GM18498 (cell line): ENCODE data around the gene IGLL1.
"Not testable (repeated sequence)": the region's sequence is repeated elsewhere in the genome, so short reads cannot be mapped to it uniquely, and the experiment has no call there.

Source experiments
- ATAC-seq: cut with Tn5 transposase; IDR thresholded peaks from one replicate; pipeline ENCODE4 v1.9.1; 2021; ENCODE audit warnings: mild to moderate bottlenecking, moderate library complexity; ENCODE audit not compliant: unreplicated experiment

The IGLL1 gene

DNA sequence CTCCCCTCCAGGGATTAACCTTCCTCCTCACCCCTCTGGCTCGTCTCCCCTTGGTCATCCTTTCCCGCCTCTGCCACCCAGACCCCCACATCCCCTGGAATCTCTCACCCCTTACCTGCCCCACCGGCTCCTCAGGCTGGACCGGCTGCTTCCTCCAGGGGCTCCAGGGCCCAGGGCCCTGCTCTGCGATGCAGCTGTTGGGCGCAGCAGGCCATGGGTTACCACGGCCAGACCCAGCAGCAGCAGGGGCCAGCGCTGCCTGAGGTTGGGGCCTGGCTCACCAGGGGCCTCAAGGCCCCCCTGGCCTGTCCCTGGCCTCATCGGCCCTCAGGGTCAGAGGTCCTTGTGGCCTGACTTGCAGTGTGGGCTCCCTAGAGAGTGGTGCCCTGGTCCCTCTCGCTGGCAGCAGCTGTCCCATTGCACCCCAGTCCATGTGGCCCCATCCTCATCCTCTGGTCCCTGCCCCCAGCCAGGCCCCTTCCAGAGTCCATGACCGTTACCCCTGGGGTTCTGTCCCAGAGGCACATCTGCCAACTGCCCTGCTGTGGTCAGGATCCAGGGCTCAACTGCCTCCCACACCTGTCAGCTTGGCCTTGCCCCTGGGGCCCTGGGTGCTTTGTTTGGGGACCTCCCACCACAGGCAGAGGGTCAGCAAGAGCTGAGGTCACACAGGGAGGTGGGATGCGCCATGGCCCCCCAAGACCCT lies at the start of gene IGLL1:
Gene IGLL1 (minus strand): TSS at position 421 of the 706 bp plus-strand sequence. CDS start 100 bp downstream, at position 321.
- ATAC-seq, result no peak

DNA sequence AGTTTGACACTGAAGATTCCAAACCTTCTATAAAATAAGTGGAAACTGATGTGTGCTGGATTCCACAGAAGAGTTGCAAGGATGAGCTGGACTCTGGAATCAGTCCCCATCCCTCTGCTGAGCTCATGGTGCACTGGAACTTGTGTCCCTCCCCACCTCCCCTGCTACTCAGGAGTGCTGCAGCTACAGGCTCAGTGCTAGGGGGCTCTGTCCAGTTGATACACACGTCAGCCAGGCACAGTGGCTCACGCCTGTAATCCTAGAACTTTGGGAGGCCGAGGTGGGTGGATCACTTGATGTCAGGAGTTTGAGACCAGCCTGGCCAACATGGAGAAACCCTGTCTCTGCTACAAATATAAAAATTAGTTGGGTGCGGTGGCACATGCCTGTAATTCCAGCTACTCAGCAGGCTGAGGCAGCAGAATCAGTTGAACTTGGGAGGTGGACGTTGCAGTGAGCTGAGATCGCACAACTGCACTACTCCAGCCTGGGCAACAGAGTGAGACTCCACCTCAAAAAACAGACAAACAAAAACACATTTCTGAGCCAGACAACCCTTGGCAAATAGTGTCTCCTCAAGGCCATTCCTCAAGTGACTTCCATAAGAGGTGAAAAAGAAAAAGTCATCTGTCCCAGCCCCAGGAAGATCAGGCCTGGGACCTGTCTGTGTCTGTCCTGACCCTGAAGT lies 48.1 kb upstream of the IGLL1 start:
- ATAC-seq, result not testable (repeated sequence)

DNA sequence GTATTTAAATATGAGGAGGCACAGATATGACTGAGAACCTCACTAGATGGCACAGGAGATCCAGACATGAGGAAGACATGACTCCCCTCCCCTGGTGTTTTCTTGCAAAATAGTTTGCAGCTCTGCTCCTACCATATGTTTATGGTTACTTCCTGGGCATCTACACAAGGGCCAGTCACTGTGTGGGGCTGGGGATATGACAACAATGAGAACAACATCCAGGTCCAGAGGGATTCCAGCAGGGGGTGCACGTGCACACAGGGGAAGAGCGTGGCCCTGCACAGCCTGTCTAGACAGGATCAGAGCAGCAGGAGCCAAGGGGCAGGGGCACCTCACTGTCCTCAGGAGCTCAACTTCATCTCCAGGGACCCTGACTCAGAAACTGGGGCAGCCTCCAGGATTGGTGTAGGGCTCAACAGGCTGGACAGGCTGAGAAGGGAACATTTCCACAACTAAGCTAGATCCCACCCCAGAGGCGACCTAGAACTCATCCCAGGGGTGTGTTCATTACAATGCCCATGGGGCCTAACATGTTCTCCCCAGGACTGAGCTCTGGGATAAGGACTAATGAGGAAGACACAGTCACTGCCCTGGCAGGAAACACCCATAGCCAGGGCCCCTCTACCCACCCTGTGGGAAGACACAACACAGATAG lies 47.4 kb upstream of the IGLL1 start:
- ATAC-seq, result not testable (repeated sequence)

DNA sequence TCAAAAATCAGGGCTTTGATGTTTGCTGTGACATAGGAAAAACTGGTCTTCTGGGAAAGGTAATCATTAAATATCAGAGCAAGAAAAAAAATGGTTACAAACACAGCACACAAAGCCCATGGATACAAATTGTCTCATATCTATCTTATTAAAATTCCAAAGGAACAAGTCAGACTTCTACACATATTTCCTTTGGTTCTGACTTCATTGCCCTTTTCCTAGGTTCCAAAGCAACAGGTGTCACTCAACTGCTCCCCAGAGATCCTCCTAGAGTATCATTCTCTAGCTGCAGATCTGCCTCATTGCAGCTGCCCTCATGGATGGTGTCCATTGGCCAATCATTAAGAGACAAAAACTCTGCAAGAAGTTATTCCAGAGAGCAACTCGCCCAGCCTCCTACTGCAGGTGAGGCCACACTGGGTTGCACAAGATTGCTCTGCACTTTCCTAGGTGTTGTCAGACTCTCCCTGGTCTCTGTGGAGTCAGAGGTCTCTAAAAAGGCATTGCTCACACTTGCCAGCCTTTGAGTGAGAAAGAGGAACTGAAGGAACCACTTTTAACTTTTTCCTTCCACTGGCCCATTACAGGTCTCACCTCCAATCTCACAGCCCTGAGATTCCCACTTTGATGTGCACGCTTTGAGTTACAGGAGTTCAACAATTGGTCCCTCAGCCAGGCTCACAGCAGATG lies 46.3 kb upstream of the IGLL1 start:
- no peak for ATAC-seq

DNA sequence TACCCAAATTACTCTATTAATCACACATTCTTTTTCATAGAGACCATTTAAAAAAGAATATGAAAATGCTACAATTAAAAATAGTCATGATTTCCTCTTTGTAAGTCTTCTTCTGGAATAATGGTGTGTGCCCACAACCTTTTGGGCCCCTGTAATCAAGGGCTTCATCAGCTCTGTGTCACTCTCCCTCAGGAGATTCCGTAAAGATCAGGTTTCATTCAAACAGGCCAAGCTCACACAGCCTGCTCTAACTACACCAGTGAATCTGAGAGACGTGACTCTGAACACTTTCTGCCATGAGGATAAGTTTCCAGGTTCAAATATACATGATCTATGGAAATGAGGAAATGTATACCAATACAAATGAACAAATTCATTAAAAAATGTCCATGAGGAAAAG lies 42.5 kb upstream of the IGLL1 start:
- ATAC-seq, result no peak

DNA sequence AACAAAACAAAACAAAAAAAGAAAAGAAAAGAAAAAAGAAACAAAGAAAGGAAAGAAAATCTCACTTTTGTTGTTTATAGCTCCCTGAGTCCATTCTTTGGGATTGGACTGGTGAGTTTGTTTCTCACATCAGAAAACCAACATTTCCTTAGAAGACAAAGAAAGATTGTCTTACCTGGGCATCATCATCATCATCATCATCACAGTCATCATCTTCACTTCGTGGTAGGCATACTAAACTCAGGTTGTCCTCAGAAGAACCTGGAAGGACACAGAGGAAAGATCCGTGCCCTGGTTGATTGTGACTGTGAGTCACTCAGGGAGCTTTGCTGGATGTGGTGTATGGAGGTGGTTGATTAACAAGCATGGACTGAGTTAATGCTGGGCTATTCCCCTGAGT lies 41.8 kb upstream of the IGLL1 start:
- not testable (repeated sequence) for ATAC-seq

DNA sequence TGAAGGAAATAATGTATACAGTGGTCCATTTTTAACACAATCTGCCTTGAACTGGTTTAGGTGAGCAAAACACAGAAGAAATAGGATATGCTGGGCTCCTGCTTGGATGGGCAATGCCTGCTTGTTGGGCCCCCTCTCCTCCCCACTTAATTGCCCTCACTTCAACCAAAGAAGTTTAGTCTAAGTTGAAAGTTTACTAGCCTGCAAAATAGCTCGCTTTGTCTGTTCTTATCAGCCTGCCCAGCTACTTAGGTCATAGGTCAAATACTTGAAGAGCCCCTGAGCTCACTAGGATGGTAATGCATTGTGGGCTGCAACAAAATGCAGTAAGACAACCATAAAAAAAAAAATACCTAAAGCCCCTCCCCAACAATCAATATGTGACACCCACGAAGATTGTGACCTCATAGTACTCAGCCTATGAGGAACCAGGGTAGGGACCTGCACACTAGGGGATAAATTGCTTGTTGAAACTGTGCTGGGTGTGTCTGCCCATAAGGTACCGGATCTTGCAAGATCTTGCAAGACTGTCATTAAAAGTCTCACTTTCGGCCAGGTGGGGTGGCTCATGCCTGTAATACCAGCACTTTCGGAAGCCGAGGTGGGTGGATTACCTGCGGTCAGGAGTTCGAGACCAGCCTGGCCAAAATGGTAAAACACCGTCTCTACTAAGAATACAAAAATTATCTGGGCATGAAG lies 41.1 kb upstream of the IGLL1 start:
- ATAC-seq, result no peak

DNA sequence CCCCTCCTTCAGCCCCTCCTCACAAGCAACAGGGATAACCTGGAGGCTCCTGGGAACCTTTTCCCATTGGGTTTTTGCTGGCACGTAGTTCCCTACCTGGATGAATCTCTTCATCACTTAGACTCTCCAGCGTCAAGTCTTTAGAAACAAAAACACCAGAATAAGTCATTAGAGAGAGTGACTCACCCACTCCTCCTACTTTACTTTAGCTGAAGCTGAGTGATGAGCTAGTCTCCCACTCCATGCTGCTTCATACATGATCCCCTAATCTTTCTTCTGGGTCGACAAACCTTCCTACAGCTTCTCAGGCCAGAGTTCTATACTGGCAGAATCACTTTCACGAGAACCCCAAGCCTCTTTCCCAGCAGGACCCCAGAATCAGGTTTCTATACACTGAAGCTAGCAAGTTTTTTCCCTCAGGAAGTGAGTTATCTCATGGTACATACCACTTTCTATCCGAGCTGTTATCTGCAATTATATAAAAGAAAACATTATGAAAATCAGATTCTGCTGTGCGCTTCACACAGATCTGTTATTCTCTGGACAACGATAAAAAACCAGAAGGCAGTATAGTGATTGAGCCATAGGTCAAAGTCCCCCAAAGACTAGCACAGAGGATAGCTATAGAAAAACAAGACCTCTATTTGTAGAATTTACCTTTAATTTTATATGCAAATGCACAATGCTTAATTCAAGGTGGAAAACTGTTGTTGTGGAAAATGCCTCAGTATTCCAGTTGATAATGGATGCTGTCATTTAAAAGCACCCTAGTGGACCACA lies 33.3 kb upstream of the IGLL1 start:
- no peak for ATAC-seq

DNA sequence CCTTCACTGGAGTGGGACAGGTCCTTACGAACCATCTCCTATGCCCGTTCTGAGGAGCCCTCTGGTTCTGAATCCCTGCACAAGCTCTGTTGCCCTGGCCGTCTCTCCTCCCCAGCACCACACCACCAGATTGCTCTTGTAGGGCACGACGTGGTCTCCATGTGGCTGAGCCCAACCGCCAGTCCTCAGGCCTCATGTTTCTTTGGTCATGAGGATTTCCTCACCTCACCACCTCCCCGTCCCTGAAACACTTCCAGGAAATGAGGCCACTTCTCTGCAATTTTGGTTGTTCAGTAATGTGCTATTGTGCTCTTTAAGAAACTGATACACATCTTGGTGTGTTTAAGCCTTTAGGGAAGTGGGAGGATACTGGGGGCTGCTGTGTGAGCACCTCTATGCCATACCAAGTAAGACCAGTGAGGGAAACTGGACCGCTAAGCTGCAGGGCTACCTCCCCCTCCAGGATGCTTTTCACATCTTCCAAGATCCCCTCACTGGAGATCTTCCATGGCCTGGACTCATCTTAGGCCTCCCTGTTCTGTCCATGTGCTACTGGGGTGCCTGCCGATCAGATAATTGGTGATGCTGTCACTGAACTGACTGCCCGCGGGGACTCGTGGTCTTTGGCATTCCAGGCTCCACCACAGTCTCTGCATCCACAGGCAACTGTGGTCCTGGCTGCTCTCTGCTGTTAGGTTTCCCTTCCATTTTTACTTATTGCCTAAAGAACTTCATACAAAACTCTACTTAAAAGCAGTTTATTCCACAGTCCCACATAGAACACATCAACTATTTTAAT lies 30.1 kb upstream of the IGLL1 start:
- ATAC-seq, result no peak

DNA sequence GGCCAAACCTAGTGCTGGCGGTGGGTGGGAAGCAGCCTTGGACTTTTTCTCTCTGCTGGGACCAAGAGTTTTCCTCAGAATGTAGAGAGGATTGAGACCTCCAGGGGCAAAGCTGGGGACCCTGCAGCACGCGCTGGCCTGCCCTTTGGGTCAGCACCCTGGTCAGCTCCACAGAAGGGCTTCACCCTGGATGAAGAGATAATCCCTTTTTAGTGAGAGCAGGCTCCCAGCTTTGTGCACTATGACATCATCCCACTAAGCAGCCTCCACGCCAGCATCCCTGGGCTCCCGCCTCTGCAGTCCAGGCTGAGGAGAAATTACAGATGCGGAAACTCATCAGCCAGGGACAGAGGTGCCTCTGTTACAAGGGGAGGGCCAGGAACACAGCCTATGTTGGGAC lies 28.5 kb upstream of the IGLL1 start:
- ATAC-seq, result no peak

DNA sequence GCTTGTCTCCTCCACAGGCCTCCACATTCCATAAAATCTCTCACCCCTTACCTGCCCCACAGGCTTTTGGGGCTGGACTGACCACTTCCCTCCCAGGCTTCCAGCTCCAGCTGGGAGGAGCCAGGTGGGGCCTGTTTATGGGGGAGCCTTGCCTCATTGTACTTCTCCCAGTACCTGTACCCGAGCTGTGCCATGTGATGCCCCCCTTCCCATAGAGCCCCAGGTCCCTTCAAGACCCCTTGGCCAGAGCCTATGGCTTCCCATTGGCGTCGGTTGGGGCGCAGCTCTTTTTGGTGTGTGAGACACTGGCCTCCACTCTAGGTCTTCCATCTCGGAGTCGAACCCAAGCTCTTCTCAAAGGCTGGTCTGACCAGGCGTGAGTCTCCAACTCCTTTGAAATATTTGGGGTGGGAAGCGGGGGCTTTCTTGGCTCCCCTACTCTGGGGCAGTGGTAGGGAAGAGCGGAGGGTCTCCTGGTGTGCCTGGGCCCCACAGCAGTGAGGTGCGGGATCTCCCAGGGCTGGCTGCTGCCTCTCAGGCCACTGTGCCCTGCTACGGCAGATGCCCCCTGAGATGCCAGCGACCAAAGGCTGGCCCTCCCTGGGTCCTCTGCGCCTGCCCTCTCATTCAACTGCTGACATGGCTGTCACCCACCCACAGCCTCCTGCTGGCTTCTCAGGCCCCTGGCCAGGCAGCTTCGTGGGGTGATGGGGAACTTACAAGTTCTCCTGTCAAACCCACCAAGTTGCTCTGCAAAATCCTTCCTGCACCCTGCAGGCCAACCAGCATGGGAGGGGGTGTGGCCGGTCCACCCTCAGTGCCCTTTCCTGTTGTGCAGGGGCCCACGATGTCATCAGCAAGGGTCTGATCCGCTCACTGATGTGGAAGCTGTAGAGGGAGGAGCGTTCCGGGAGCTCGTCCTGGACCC lies 26.4 kb upstream of the IGLL1 start:
- no peak for ATAC-seq

DNA sequence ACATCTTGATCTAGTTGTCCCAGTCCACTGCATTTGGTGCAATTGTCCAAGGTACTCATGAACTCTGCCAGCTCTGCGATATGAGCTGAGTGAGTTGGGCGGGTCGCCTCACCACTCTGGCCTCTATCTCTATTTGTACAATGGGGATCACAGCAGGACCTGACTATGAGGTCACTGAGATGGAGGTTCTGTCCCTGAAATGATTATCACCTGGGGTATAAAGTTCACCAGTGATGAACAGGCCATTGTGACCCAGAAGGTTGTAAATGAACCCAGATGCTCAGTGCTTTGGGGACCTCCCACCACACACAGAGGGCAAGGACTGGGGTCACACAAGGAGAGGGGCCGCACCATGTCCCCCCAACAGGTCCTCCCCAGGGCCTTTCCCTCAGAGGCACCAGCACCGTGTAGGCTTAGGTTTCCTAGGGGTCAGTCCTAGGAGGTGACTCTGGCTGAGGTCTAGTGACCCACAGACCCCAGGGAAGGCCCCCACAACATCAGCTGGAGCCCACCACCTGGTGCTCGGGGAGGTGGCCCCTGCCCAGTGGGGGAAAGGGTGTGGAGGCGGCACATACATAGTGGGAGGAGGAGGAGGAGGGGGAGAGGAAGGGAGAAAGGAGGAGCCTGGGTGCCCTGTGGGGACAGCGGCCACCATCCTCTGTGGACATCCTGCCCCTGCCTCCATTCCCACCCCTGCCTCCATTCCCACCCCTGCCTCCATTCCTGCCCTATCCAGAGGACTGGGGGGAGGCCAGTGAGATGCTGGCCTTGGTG lies 25.0 kb upstream of the IGLL1 start:
- ATAC-seq, result no peak

DNA sequence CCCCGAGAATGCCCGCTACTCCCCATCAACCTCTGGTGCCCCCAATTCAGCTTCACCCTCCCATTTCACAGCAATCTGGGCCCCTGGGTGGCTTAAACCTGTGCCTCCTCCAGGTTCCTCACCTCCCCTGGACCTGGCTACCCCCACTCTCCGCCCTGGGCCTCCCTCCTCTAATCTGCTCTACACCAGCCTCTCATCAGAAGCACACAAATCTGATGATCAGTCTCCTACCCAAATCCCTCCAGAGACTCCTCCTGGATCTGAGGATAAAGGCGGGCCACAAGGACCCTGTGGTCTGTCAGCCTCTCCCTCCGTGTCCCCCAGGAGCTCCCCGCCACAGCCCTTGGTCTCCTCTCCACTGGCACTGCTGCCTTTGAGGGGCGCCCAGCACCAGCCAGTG lies 23.2 kb upstream of the IGLL1 start:
- no peak for ATAC-seq

DNA sequence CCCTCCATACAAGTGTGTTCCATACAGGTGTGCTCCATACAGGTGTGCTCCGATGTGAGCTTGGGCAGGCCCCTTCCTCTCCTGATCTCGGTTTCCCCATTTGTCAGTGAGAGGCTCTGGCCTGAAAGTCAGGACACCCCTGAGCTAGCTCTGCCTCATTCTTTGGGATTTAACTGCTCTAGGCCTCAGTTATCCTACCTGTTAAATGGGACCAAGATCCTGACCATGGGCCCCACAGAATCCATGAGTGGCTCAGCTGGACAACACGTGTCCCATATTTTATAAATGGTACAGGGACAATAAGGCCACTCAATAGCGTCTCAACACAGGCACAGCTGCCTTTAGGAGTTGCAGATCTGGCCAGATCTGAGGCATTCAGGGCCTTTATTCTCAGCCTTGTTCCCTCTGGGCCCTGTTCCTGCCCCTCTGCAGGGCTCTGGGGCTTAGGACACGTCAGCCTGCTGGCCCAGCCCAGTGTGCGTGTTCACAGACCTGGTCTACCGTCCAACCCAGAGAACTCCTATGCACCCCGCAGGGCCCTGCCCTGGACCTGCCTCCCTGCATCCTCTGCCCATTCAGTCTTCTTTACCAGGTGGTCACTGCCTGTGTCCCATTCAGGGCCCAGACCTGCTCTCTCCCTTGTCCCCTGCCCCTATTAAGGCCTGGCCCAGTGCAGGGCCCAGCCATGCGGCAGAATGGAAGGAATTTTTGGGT lies 18.9 kb upstream of the IGLL1 start:
- ATAC-seq, result no peak

DNA sequence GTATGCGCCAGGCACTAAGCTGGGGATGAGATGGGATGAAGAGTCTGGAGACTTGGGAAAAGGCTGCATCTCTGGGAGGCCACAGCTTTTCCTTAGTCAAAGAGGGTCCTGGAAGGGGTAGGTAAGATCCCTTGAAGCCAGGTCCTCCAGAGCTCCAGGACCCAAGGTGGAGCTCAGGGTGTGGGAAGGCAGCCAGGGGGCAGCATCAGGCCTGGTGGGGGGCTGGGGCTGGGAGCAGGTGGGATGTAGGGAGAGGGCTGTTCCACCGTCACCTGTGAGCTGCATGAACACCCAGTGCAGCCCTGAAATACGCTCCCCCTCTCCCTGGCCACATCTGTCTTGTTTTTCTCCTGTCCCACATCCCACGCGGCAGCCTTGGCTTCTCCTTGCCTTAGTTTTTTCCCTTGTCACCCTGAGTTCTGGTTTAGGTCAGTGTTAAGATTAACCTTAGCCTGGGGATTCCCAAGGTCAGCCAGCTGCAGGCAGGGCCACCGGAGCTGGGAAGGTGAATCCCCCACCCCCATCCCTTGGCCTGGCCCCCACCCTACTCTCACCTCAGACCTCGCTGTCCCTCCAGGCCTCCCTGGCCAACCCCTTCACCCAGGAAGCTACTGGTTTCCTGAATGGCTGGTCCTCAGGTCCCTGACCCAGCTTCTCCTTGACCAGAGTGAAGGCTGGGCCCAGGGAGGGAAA lies 17.6 kb upstream of the IGLL1 start:
- not testable (repeated sequence) for ATAC-seq

DNA sequence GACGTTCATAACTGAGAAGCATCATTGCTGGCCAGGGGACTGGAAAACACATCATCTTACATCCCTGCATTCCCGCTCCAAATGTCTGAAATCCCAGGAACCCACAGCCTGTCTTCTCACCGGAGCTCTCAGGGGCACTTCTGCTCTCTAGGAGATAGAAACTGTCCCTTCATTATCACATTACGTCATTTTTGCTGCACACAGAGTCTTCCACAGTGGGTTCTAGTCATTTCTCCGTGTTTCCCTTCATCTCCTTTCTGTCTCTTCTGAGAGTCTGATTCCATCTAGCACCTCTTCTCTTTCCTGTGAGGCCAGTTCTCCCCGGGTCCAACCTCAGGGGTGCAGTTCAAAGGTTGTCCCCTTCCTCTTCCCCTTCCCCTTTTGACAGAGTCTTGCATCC lies 15.8 kb upstream of the IGLL1 start:
- not testable (repeated sequence) for ATAC-seq
